ENCODE measurements around the gene NOXO1.
"Not testable (repeated sequence)": the region's sequence is repeated elsewhere in the genome, so short reads cannot be mapped to it uniquely, and the experiment has no call there.

GRCh38 chr16:1962161-1963153, 18.8 kb downstream of the NOXO1 start:
- not testable (repeated sequence) for TF ChIP-seq POLR2A, CTCF (IDR thresholded peaks at IDR 0.05)

Data from adrenal gland (tissue), 5 donors.